Thyroid gland (tissue), 4 donors: Measurements from ENCODE around the gene STAT1. TPM values are rescaled to one million over a fixed set of nuclear protein-coding genes. Genes with fewer than 3 reads are reported as not detected.

Experiments
- DNase-seq, 2 donors: peaks; one replicate each; pipeline ENCODE4 v3.0.0-alpha.2; 2019
- H3K27ac ChIP-seq, 3 donors: fragments of 200-600 bp; sonication (generic); 1 replicate in 2 of 3; 2 replicates in 1 of 3; pipeline ENCODE4 v1.5.1; 2016 to 2019; ENCODE audit warnings: mild to moderate bottlenecking in 1 of 3, moderate library complexity in 1 of 3
- H3K27me3 ChIP-seq: fragments of 200-600 bp; sonication (generic); one replicate; pipeline ENCODE4 v1.5.1; 2019
- H3K36me3 ChIP-seq, 2 donors: fragments of 200-600 bp; sonication (generic); one replicate each; pipeline ENCODE4 v1.5.1; 2016 to 2019
- H3K4me1 ChIP-seq, 2 donors: fragments of 200-600 bp; sonication (generic); one replicate each; pipeline ENCODE4 v1.5.1; 2017 to 2019
- H3K4me3 ChIP-seq, 3 donors: fragments of 200-600 bp; sonication (generic); replicated peaks in 1 of 3; 1 replicate in 2 of 3; 2 replicates in 1 of 3; pipeline ENCODE4 v1.5.1; 2016; ENCODE audit warnings: mild to moderate bottlenecking in 1 of 3
- H3K9me3 ChIP-seq: fragments of 200-600 bp; sonication (generic); one replicate; pipeline ENCODE4 v1.5.1; 2017
- CTCF ChIP-seq, 6 experiments: fragments of 200-600 bp in 3 of 6; fragments of 450-650 bp in 3 of 6; sonication (generic) in 3 of 6; IDR thresholded peaks; one replicate each; pipeline ENCODE4 v1.5.1; 2016 to 2019; ENCODE audit warnings: antibody characterized with exemption in 6 of 6, mild to moderate bottlenecking in 2 of 6, inconsistent platforms in 1 of 6, moderate library complexity in 1 of 6
- POLR2A ChIP-seq, 2 donors: fragments of 450-650 bp; IDR thresholded peaks; one replicate each; pipeline ENCODE4 v1.6.1; 2017; ENCODE audit warnings: antibody characterized with exemption in 2 of 2, mild to moderate bottlenecking in 2 of 2, moderate library complexity in 1 of 2
- WGBS, 2 donors: methylation state at CpG; one replicate each; pipeline ENCODE4 v1.1.5; 2017; 5-methylcytosine and 5-hydroxymethylcytosine counted together
- intact Hi-C: fragments of 100-400 bp; cut with DNase I; formaldehyde crosslinking; loops from one replicate; pipeline ENCODE4 v1.15.1; 2023
- total RNA-seq, 4 donors: library from RNA; depleted of rRNA; stranded (reverse); fragments of >200 nt; gene quantifications; one replicate each; pipeline ENCODE4 v1.2.3, GENCODE V29; 2016

Gene STAT1
- 10 to 100 TPM; 38.0 to 87.7 (median 61.3) TPM for total RNA-seq

GRCh38 chr2:191013932-191014652 is at the start of gene STAT1:
STAT1 (minus strand) TSS chr2:191014171; CDS start chr2:191010003, 4,168 bp downstream.
- H3K4me1 ChIP-seq = peaks cover 17 to 31% of the 10 kb centered on the region in 2 donors
- H3K36me3 ChIP-seq = peaks cover 0 to under 1% of the 10 kb centered on the region in 2 donors
- peak within 1 kb of the TSS; percentile 88 to 97 (median 93) for H3K27ac ChIP-seq
- H3K9me3 ChIP-seq = no peaks in the 10 kb centered on the region
- intact Hi-C loops = loop anchor here (5.0 kb wide), 1 partner anchor 132 kb away; the partner anchor contains the start of gene GLS
- 1% methylated on average over 22 to 42 of the region's 68 CpGs for WGBS, 2 donors
- TF ChIP-seq CTCF (IDR thresholded peaks at IDR 0.05) (peak in 1 of 6 experiments; percentile 33), POLR2A (IDR thresholded peaks at IDR 0.05) (peak in 1 of 2 donors; percentile 91)
- H3K27me3 ChIP-seq = no peaks in the 10 kb centered on the region
- DNase-seq = peak; percentile 93
- H3K4me3 ChIP-seq = peak within 1 kb of the TSS; percentile 70 to 93 (median 80)

GRCh38 chr2:191063584-191063983 is 49.6 kb upstream of the STAT1 start:
- H3K36me3 ChIP-seq = no peaks in the 10 kb centered on the region
- H3K4me3 ChIP-seq = no peak overlapping the region
- intact Hi-C loops = loop anchor here (10.0 kb wide), 1 partner anchor 451 kb away; no protein-coding TSS in a partner anchor
- no peak for DNase-seq
- no peaks in the 10 kb centered on the region for H3K27me3 ChIP-seq
- WGBS, 2 donors = 87 to 93% methylated on average over 1 of the region's 1 CpG
- no peaks in the 10 kb centered on the region for H3K9me3 ChIP-seq
- H3K4me1 ChIP-seq = no peaks in the 10 kb centered on the region
- H3K27ac ChIP-seq = no peak overlapping the region
- TF ChIP-seq CTCF (IDR thresholded peaks at IDR 0.05) = no peak
- TF ChIP-seq POLR2A (IDR thresholded peaks at IDR 0.05) = no peak

GRCh38 chr2:191061381-191061980 is 47.5 kb upstream of the STAT1 start:
- H3K9me3 ChIP-seq = no peaks in the 10 kb centered on the region
- H3K4me1 ChIP-seq = no peaks in the 10 kb centered on the region
- no peak overlapping the region for H3K27ac ChIP-seq
- 91 to 93% methylated on average over 4 of the region's 4 CpGs for WGBS, 2 donors
- intact Hi-C loops = loop anchor here (10.0 kb wide), 1 partner anchor 453 kb away; no protein-coding TSS in a partner anchor
- H3K36me3 ChIP-seq = no peaks in the 10 kb centered on the region
- H3K27me3 ChIP-seq = no peaks in the 10 kb centered on the region
- TF ChIP-seq CTCF (IDR thresholded peaks at IDR 0.05) (no peak), POLR2A (IDR thresholded peaks at IDR 0.05) (no peak)
- DNase-seq = no peak
- no peak overlapping the region for H3K4me3 ChIP-seq

- Histone ChIP-seq H3K4me3 (no peak overlapping the region), H3K4me1 (no peaks in the 10 kb centered on the region), H3K9me3 (no peaks in the 10 kb centered on the region), H3K36me3 (no peaks in the 10 kb centered on the region), H3K27me3 (no peaks in the 10 kb centered on the region), H3K27ac (no peak overlapping the region)
- intact Hi-C loops = no loop called here
- WGBS, 2 donors = 84 to 88% methylated on average over 3 of the region's 3 CpGs
- DNase-seq = no peak
- TF ChIP-seq POLR2A (IDR thresholded peaks at IDR 0.05) (no peak), CTCF (IDR thresholded peaks at IDR 0.05) (no peak)
These were observed 45.3 kb upstream of the STAT1 start for GRCh38 chr2:191059308-191059707.

GRCh38 chr2:191056228-191056627 is 42.3 kb upstream of the STAT1 start:
- Histone ChIP-seq H3K36me3 (no peaks in the 10 kb centered on the region), H3K9me3 (no peaks in the 10 kb centered on the region), H3K4me1 (peaks cover 8 to 11% of the 10 kb centered on the region in 2 donors), H3K27me3 (no peaks in the 10 kb centered on the region), H3K27ac (no peak overlapping the region), H3K4me3 (no peak overlapping the region)
- intact Hi-C loops = no loop called here
- TF ChIP-seq CTCF (IDR thresholded peaks at IDR 0.05) = no peak
- no peak for TF ChIP-seq POLR2A (IDR thresholded peaks at IDR 0.05)
- 92 to 93% methylated on average over 2 of the region's 2 CpGs for WGBS, 2 donors
- DNase-seq = no peak
